Astrocyte (in vitro differentiated cells and primary cell): Measurements from ENCODE around the gene TMEM237.

Experiments
- CTCF ChIP-seq: IDR thresholded peaks from 2 replicates; pipeline ENCODE4 v1.5.1; 2011; ENCODE audit warnings: low read depth, mild to moderate bottlenecking, inconsistent platforms, low read length, moderate library complexity; ENCODE audit not compliant: insufficient read depth
- EZH2 ChIP-seq: IDR thresholded peaks from 2 replicates; pipeline ENCODE4 v1.6.1; 2012; ENCODE audit warnings: mild to moderate bottlenecking, low read length, inconsistent platforms; ENCODE audit not compliant: insufficient read depth

- TF ChIP-seq CTCF = no peak
- TF ChIP-seq EZH2 = no peak
Measured at GRCh38 chr2:201656102-201656501, 12.8 kb upstream of the TMEM237 start.
